ENCODE measurements around the gene TSKU.

TSKU gene

DNA sequence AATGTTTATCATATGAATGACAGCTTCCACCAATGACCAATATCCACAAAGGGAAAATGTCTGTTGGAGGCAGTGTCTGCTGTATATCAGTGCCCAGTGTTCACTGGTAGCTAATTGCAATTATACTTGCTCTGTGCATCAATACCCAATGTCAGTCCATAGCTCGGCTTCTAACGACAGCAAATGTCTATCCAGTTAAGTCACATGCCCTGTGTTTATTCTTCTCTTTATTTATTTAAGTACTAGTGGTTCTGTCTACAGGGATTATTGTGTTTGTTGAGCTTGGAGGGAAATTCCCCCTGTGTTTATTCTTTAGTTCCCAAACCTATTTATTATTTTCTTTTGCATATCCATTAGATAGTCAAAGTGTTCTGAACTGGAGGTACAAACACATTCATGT is 18.6 kb downstream of the TSKU start:
- DNase-seq = no peak
- Histone ChIP-seq H3K27me3 (ENCODE audit: insufficient read depth, low read length, poor library complexity) (no peaks in the 10 kb centered on the region), H3K9ac (ENCODE audit: low read depth, low read length) (no peak overlapping the region), H2AFZ (ENCODE audit: low read depth, low read length) (no peak overlapping the region), H3K36me3 (ENCODE audit: insufficient read depth, low read length) (no peaks in the 10 kb centered on the region), H4K20me1 (ENCODE audit: insufficient read depth, low read length) (peaks cover 10% of the 10 kb centered on the region), H3K27ac (ENCODE audit: low read length) (no peak overlapping the region), H3K4me2 (ENCODE audit: insufficient read depth, low read length) (no peak overlapping the region), H3K4me3 (ENCODE audit: low read depth in 1 of 2, low read length in 2 of 2) (no peak overlapping the region), H3K79me2 (ENCODE audit: insufficient read depth, low read length) (no peaks in the 10 kb centered on the region), H3K9me3 (ENCODE audit: insufficient read depth, low read length, severe bottlenecking) (no peaks in the 10 kb centered on the region), H3K4me1 (ENCODE audit: insufficient read depth, low read length) (peaks cover 12% of the 10 kb centered on the region; the same call in 1 of the 2 replicates)
- ATAC-seq (ENCODE audit: insufficient read depth, low read depth) = no peak
- no peak for TF ChIP-seq EZH2 (IDR thresholded peaks at IDR 0.05; ENCODE audit: borderline replicate concordance, low read depth, low read length, severe bottlenecking)
- TF ChIP-seq, protein P1, sequence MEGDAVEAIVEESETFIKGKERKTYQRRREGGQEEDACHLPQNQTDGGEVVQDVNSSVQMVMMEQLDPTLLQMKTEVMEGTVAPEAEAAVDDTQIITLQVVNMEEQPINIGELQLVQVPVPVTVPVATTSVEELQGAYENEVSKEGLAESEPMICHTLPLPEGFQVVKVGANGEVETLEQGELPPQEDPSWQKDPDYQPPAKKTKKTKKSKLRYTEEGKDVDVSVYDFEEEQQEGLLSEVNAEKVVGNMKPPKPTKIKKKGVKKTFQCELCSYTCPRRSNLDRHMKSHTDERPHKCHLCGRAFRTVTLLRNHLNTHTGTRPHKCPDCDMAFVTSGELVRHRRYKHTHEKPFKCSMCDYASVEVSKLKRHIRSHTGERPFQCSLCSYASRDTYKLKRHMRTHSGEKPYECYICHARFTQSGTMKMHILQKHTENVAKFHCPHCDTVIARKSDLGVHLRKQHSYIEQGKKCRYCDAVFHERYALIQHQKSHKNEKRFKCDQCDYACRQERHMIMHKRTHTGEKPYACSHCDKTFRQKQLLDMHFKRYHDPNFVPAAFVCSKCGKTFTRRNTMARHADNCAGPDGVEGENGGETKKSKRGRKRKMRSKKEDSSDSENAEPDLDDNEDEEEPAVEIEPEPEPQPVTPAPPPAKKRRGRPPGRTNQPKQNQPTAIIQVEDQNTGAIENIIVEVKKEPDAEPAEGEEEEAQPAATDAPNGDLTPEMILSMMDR (IDR thresholded peaks at IDR 0.05; ENCODE audit: borderline replicate concordance, extremely low read depth, low read length, poor library complexity, severe bottlenecking) = no peak

DNA sequence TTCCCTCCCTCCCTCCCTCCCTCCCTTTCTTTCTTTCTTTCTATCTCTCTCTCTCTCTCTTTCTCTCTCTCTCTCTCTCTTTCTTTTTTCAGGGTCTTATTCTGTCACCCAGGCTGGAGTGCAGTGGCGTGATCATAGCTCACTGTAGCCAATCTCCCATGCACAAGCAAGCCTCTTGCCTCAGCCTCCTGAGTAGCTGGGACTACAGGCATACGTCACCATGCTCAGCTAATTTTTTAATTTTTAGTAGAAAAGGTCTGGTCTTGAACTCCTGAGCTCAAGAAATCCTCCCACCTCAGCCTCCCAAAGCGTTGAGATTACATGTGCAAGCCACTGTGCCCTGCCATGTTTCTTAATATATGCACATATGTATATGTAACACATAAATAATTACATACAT is 19.0 kb downstream of the TSKU start:
- Histone ChIP-seq H3K9me3 (ENCODE audit: insufficient read depth, low read length, severe bottlenecking) (no peaks in the 10 kb centered on the region), H3K4me3 (ENCODE audit: low read depth in 1 of 2, low read length in 2 of 2) (no peak overlapping the region), H3K27me3 (ENCODE audit: insufficient read depth, low read length, poor library complexity) (no peaks in the 10 kb centered on the region), H3K79me2 (ENCODE audit: insufficient read depth, low read length) (no peaks in the 10 kb centered on the region), H4K20me1 (ENCODE audit: insufficient read depth, low read length) (peaks cover 10% of the 10 kb centered on the region), H2AFZ (ENCODE audit: low read depth, low read length) (no peak overlapping the region), H3K36me3 (ENCODE audit: insufficient read depth, low read length) (no peaks in the 10 kb centered on the region), H3K4me2 (ENCODE audit: insufficient read depth, low read length) (no peak overlapping the region), H3K4me1 (ENCODE audit: insufficient read depth, low read length) (peaks cover 12% of the 10 kb centered on the region; the same call in 1 of the 2 replicates), H3K27ac (ENCODE audit: low read length) (no peak overlapping the region), H3K9ac (ENCODE audit: low read depth, low read length) (no peak overlapping the region)
- no peak for ATAC-seq (ENCODE audit: insufficient read depth, low read depth)
- no peak for DNase-seq
- TF ChIP-seq EZH2 (IDR thresholded peaks at IDR 0.05; ENCODE audit: borderline replicate concordance, low read depth, low read length, severe bottlenecking) = no peak
- TF ChIP-seq, protein P1 (IDR thresholded peaks at IDR 0.05; ENCODE audit: borderline replicate concordance, extremely low read depth, low read length, poor library complexity, severe bottlenecking) = no peak

DNA sequence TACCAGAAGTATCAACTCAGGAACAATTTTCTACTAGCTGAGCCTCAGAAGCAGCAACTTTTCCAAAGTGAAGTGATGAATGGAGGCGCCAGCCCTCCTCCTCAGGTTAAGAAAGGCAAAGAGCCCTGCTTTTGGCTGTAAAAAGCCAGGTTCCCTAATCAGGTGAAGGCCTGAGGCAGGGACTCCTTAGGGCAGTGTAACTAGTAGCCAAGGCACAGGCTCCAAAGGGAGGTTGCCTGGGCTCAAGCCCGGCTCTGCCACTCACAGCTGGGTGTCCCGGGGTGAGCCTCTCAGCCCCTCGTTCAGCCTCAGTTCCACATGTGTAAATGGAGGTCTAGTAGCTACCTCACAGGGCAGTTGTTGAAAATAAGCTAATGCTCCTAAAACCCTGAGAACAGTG is 19.5 kb downstream of the TSKU start:
- Histone ChIP-seq H2AFZ (ENCODE audit: low read depth, low read length) (no peak overlapping the region), H4K20me1 (ENCODE audit: insufficient read depth, low read length) (peaks cover 10% of the 10 kb centered on the region), H3K79me2 (ENCODE audit: insufficient read depth, low read length) (no peaks in the 10 kb centered on the region), H3K9me3 (ENCODE audit: insufficient read depth, low read length, severe bottlenecking) (no peaks in the 10 kb centered on the region), H3K4me1 (ENCODE audit: insufficient read depth, low read length) (peaks cover 12% of the 10 kb centered on the region; the same call in 1 of the 2 replicates), H3K9ac (ENCODE audit: low read depth, low read length) (no peak overlapping the region), H3K27ac (ENCODE audit: low read length) (no peak overlapping the region), H3K36me3 (ENCODE audit: insufficient read depth, low read length) (no peaks in the 10 kb centered on the region), H3K27me3 (ENCODE audit: insufficient read depth, low read length, poor library complexity) (no peaks in the 10 kb centered on the region), H3K4me3 (ENCODE audit: low read depth in 1 of 2, low read length in 2 of 2) (no peak overlapping the region), H3K4me2 (ENCODE audit: insufficient read depth, low read length) (no peak overlapping the region)
- DNase-seq (no peak), ATAC-seq (ENCODE audit: insufficient read depth, low read depth) (no peak)
- no peak for TF ChIP-seq EZH2 (IDR thresholded peaks at IDR 0.05; ENCODE audit: borderline replicate concordance, low read depth, low read length, severe bottlenecking)
- TF ChIP-seq, protein P1 (IDR thresholded peaks at IDR 0.05; ENCODE audit: borderline replicate concordance, extremely low read depth, low read length, poor library complexity, severe bottlenecking) = no peak

DNA sequence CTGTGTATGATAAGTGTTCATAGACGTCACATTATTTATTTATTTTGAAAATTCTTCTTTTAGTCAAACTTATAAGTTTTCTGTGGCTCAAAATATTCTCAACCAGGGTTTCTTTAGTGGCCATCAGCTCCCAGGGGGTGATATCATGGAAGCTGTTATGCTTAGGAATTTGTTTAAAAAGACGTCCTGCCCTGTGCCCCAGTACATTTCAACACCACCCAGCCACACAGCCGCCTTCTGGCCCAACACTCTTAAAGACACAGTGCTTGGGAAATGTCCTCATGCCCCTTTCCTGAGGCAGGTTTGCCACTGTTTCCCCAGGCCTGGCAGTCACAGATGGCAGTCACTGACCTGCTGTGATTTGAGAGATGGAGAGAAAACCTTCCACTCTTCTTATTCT is 19.9 kb downstream of the TSKU start:
- Histone ChIP-seq H3K4me3 (ENCODE audit: low read depth in 1 of 2, low read length in 2 of 2) (no peak overlapping the region), H3K9ac (ENCODE audit: low read depth, low read length) (no peak overlapping the region), H4K20me1 (ENCODE audit: insufficient read depth, low read length) (peaks cover 10% of the 10 kb centered on the region), H3K79me2 (ENCODE audit: insufficient read depth, low read length) (no peaks in the 10 kb centered on the region), H3K36me3 (ENCODE audit: insufficient read depth, low read length) (no peaks in the 10 kb centered on the region), H3K4me1 (ENCODE audit: insufficient read depth, low read length) (peaks cover 12% of the 10 kb centered on the region; the same call in 1 of the 2 replicates), H3K27ac (ENCODE audit: low read length) (no peak overlapping the region), H3K9me3 (ENCODE audit: insufficient read depth, low read length, severe bottlenecking) (no peaks in the 10 kb centered on the region), H3K4me2 (ENCODE audit: insufficient read depth, low read length) (no peak overlapping the region), H3K27me3 (ENCODE audit: insufficient read depth, low read length, poor library complexity) (no peaks in the 10 kb centered on the region), H2AFZ (ENCODE audit: low read depth, low read length) (no peak overlapping the region)
- TF ChIP-seq, protein P1 (IDR thresholded peaks at IDR 0.05; ENCODE audit: borderline replicate concordance, extremely low read depth, low read length, poor library complexity, severe bottlenecking) = no peak
- TF ChIP-seq EZH2 (IDR thresholded peaks at IDR 0.05; ENCODE audit: borderline replicate concordance, low read depth, low read length, severe bottlenecking) = no peak
- ATAC-seq (ENCODE audit: insufficient read depth, low read depth) (no peak), DNase-seq (no peak)
